A549 (cell line): Measurements from ENCODE around the gene KSR2. TPM values are rescaled to one million over a fixed set of nuclear protein-coding genes. Genes with fewer than 3 reads are reported as not detected.
A peak's percentile ranks its signal among the peaks of the same experiment; 100 is the strongest.
"Not testable (repeated sequence)": the region's sequence is repeated elsewhere in the genome, so short reads cannot be mapped to it uniquely, and the experiment has no call there.

Experiments
- ATAC-seq, 2 experiments: fragments of 200-7000 bp in 1 of 2; fragments of >200 bp in 1 of 2; cut with Nextera tagmentation in 1 of 2; cut with Tn5 transposase in 1 of 2; 3 replicates each; pipeline versions ENCODE4 v1.8.0 to v1.9.1; 2018 to 2020; ENCODE audit warnings: mild to moderate bottlenecking in 1 of 2, moderate library complexity in 1 of 2
- CTCF ChIA-PET: fragments of 300-600 bp; sonication (Branson Sonifier 250); formaldehyde crosslinking; extraction: SDS; loops from one replicate; lab custom pipeline; 2021; ENCODE audit warnings: antibody characterized with exemption, inconsistent platforms; lab: Yijun Ruan, JAX
- POLR2A ChIA-PET: fragments of 350-600 bp; formaldehyde crosslinking; extraction: SDS; loops from one replicate; lab custom pipeline; 2021; ENCODE audit warnings: antibody characterized with exemption, inconsistent platforms; lab: Yijun Ruan, JAX
- DNase-seq, 2 experiments: peaks; one replicate each; pipeline versions ENCODE4 v3.0.0 to v3.0.0-alpha.2; 2011 to 2016; ENCODE audit warnings: low read depth in 1 of 2, low spot score in 1 of 2
- FAIRE-seq: peaks from 2 replicates; lab custom pipeline; 2011; peaks lifted over from hg19 to GRCh38; lab: Jason Lieb, UNC
- H3K27ac ChIP-seq, 2 experiments: fragments of >200 bp; sonication (Bioruptor Twin); formaldehyde crosslinking; 3 replicates each; pipeline ENCODE4 v1.5.1; 2016 to 2017
- H3K4me1 ChIP-seq: fragments of >200 bp; sonication (Bioruptor Twin); formaldehyde crosslinking; 3 replicates; pipeline ENCODE4 v1.6.1; 2016
- H3K4me2 ChIP-seq: fragments of >200 bp; sonication (Bioruptor Twin); formaldehyde crosslinking; 3 replicates; pipeline ENCODE4 v1.6.1; 2016
- H3K4me3 ChIP-seq: fragments of >200 bp; sonication (Bioruptor Twin); formaldehyde crosslinking; 3 replicates; pipeline ENCODE4 v1.5.1; 2016
- H3K9me3 ChIP-seq: fragments of >200 bp; sonication (Bioruptor Twin); formaldehyde crosslinking; 3 replicates; pipeline ENCODE4 v1.6.1; 2016
- CBX8 ChIP-seq: fragments of 200-600 bp; sonication (generic); IDR thresholded peaks from 2 replicates; pipeline ENCODE4 v1.6.1; 2016
- CHD2 ChIP-seq: fragments of 150-350 bp; IDR thresholded peaks from 2 replicates; pipeline ENCODE4 v1.6.1; 2014; ENCODE audit warnings: low read length; ENCODE audit not compliant: partially characterized antibody
- FOSL2 ChIP-seq, 2 experiments: fragments of 450-650 bp in 1 of 2; fragments of >200 bp in 1 of 2; sonication (Bioruptor Twin) in 1 of 2; formaldehyde crosslinking; IDR thresholded peaks; 2 replicates each; pipeline versions ENCODE4 v1.5.0 to v1.6.1; 2016 to 2020; ENCODE audit warnings: mild to moderate bottlenecking in 1 of 2, moderate library complexity in 1 of 2
- HDAC2 ChIP-seq: fragments of 200-600 bp; sonication (generic); IDR thresholded peaks from 2 replicates; pipeline ENCODE4 v1.6.1; 2016
- HOXB13 ChIP-seq: fragments of 250-450 bp; sonication (Bioruptor Pico); IDR thresholded peaks from 2 replicates; pipeline ENCODE4 v1.5.0; 2020; ENCODE audit warnings: low read depth, mild to moderate bottlenecking, moderate library complexity
- JUNB ChIP-seq: fragments of >200 bp; sonication (Bioruptor Twin); formaldehyde crosslinking; IDR thresholded peaks from 2 replicates; pipeline ENCODE4 v1.6.1; 2016
- KDM5A ChIP-seq: fragments of 200-600 bp; sonication (generic); IDR thresholded peaks from 2 replicates; pipeline ENCODE4 v1.6.1; 2016; ENCODE audit warnings: antibody characterized with exemption, mild to moderate bottlenecking
- MAFK ChIP-seq: fragments of 450-650 bp; IDR thresholded peaks from 2 replicates; pipeline ENCODE4 v1.6.1; 2014; ENCODE audit not compliant: partially characterized antibody
- MYC ChIP-seq: IDR thresholded peaks from 2 replicates; pipeline ENCODE4 v1.6.1; 2012; ENCODE audit warnings: mild to moderate bottlenecking, inconsistent platforms, low read length, improper control_type of control experiment, borderline replicate concordance
- NPAS2 ChIP-seq: fragments of 250-450 bp; sonication (Bioruptor Pico); IDR thresholded peaks from 2 replicates; pipeline ENCODE4 v1.8.0; 2022; ENCODE audit warnings: mild to moderate bottlenecking, moderate library complexity, borderline replicate concordance
- PHF8 ChIP-seq: fragments of 200-600 bp; sonication (generic); IDR thresholded peaks from 2 replicates; pipeline ENCODE4 v1.6.1; 2016; ENCODE audit warnings: low read depth, mild to moderate bottlenecking, antibody characterized with exemption, moderate library complexity, borderline replicate concordance
- RAD21 ChIP-seq, 2 experiments: fragments of >200 bp in 1 of 2; sonication (Bioruptor Twin) in 1 of 2; formaldehyde crosslinking in 1 of 2; IDR thresholded peaks in 1 of 2; conservative IDR thresholded peaks in 1 of 2; 2 replicates in 1 of 2; 3 replicates in 1 of 2; pipeline ENCODE4 v1.6.1; 2012 to 2018; ENCODE audit warnings: inconsistent platforms in 1 of 2
- RARB ChIP-seq: fragments of 250-450 bp; sonication (Bioruptor Pico); IDR thresholded peaks from 2 replicates; pipeline ENCODE4 v1.8.0; 2021; ENCODE audit warnings: mild to moderate bottlenecking, moderate library complexity
- RCOR1 ChIP-seq: fragments of 150-350 bp; IDR thresholded peaks from 2 replicates; pipeline ENCODE4 v1.6.1; 2014; ENCODE audit warnings: antibody characterized with exemption, low read length, low read depth
- RFX5 ChIP-seq: fragments of 450-650 bp; IDR thresholded peaks from 2 replicates; pipeline ENCODE4 v1.7.1; 2014; ENCODE audit warnings: antibody characterized with exemption, mild to moderate bottlenecking, moderate library complexity
- ZFP36 ChIP-seq: fragments of 450-650 bp; IDR thresholded peaks from 2 replicates; pipeline ENCODE4 v1.6.1; 2014; ENCODE audit warnings: borderline replicate concordance; ENCODE audit not compliant: partially characterized antibody
- WGBS: methylation state at CpG from one replicate; pipeline ENCODE4 v1.1.6; 2017; ENCODE audit errors: missing lambda C conversion rate; 5-methylcytosine and 5-hydroxymethylcytosine counted together
- polyA plus RNA-seq, 4 experiments: library from polyadenylated mRNA; depleted of rRNA in 3 of 4; stranded (reverse); fragments of >200 nt; fragmentation: RNase III in 1 of 4; extraction: RNeasy Plus Mini Kit Qiagen cat#74134 plus additional on column Dnase treatment in 1 of 4; gene quantifications; 2 replicates in 3 of 4; 3 replicates in 1 of 4; pipeline ENCODE4 v1.2.3, GENCODE V29; 2011 to 2017
- TF ChIP-seq, protein P1 (sequence below): IDR thresholded peaks from 2 replicates; pipeline ENCODE4 v1.6.1; 2012; ENCODE audit warnings: low read depth, borderline replicate concordance
- TF ChIP-seq, protein P2 (sequence below): fragments of 150-350 bp; IDR thresholded peaks from 2 replicates; pipeline ENCODE4 v1.6.1; 2014; ENCODE audit warnings: low read depth, mild to moderate bottlenecking, low read length
- TF ChIP-seq, protein P3 (sequence below): fragments of 200-600 bp; sonication (generic); IDR thresholded peaks from 2 replicates; pipeline ENCODE4 v1.6.1; 2016; ENCODE audit warnings: antibody characterized with exemption, mild to moderate bottlenecking, moderate library complexity

The KSR2 gene
- polyA plus RNA-seq, 2 of the 4 experiments (the other 2 are of a cell fraction): 0.37 to 1.2 TPM

DNA sequence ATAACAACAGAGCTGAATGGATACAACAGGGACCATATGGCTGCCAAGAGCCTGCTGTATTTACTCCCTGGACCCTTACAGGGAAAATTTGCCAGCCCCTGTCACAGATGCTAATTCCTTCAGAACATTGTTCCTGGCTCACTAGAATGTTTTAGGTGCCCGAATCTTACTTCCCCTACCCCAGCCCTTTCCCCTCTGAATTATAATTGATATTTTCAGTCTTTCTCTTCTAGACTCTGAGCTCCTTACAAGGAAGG is 235.3 kb downstream of the KSR2 start:
- ChIA-PET CTCF (no interaction called here), POLR2A (no interaction called here)
- H3K4me1 ChIP-seq: no peaks in the 10 kb centered on the region
- TF ChIP-seq RAD21 (conservative IDR thresholded peaks at IDR 0.05 in 1 of 2, IDR thresholded peaks at IDR 0.05 in 1 of 2) (no peak), MYC (no peak), RARB (CRISPR knock-in tag) (no peak)
- WGBS: 42% methylated on average over 1 of the region's 1 CpG
- H3K4me3 ChIP-seq: no peak overlapping the region
- H3K4me2 ChIP-seq: no peak overlapping the region
- H3K9me3 ChIP-seq: no peaks in the 10 kb centered on the region
- no peak for DNase-seq
- no peak for ATAC-seq
- H3K27ac ChIP-seq: no peak overlapping the region
- no peak for FAIRE-seq

DNA sequence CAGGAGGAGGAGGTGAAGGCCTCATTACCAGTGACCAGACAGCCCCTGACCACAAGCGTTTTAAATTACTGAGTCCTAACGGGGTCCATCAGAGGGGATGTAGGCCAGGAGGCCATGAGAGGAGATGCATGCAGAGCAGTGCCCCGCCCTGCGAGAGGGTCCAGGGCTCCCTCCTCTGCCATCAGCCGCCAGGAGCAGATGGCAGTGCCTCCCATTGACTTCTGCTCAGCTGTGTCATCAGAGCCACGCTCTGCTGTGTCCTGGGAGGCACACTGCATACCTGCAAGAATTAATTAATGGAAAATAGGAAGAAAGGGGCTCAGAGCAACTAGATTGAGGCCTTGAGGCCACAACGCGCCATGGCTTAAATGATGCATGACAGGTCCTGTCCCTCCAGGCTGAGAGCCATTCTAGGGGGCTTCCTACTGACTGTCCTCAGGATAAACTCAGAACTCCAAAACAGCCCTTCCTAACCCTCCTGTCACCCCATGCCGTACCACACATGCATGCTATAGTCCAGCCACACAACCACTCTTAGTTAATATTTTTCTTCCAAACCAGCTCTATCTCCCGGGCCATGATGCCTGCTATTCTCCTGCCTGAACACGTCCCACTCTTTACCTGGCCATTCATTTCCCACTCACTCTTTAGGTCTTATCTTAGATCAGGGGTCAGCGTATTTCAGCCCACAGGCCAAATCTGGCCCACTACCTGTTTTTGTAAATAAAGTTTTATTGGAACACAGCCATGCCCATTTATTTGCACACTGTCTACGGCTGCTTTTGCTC is 235.8 kb downstream of the KSR2 start:
- no peak overlapping the region for H3K4me2 ChIP-seq
- ATAC-seq (no peak), FAIRE-seq (no peak), DNase-seq (no peak)
- H3K4me1 ChIP-seq: no peaks in the 10 kb centered on the region
- H3K9me3 ChIP-seq: no peaks in the 10 kb centered on the region
- H3K27ac ChIP-seq: no peak overlapping the region
- ChIA-PET POLR2A (no interaction called here), CTCF (no interaction called here)
- H3K4me3 ChIP-seq: no peak overlapping the region
- TF ChIP-seq HOXB13 (no peak), PHF8 (no peak)
- TF ChIP-seq, all 56 proteins: peak for 0
- 87% methylated on average over 13 of the region's 13 CpGs for WGBS

DNA sequence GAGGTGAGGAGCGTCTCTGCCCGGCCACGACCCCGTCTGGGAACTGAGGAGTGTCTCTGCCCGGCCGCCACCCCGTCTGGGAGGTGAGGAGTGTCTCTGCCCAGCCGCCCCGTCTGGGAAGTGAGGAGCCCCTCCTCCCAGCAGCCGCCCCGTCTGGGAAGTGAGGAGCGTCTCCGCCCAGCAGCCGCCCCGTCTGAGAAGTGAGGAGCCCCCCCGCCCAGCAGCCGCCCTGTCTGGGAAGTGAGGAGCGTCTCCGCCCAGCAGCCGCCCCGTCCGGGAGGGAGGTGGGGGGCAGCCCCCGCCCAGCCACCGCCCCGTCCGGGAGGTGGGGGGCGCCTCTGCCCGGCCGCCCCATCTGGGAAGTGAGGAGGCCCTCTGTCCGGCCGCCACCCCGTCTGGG is 237.7 kb downstream of the KSR2 start:
- H3K4me3 ChIP-seq, DNase-seq, H3K4me2 ChIP-seq, FAIRE-seq, H3K4me1 ChIP-seq, CTCF ChIA-PET, POLR2A ChIA-PET, ATAC-seq, H3K27ac ChIP-seq, H3K9me3 ChIP-seq: not testable (repeated sequence)
- 71% methylated on average over 6 of the region's 32 CpGs for WGBS

- Histone ChIP-seq H3K4me2 (no peak overlapping the region), H3K27ac (no peak overlapping the region), H3K9me3 (no peaks in the 10 kb centered on the region), H3K4me3 (no peak overlapping the region), H3K4me1 (peaks cover 3% of the 10 kb centered on the region; the same call in 1 of the 3 replicates)
- CTCF ChIA-PET: interaction anchor here (0.7 to 1.5 kb wide), 4 partner anchors 17 to 110 kb away, joined by 3 to 7 read pairs (median 4); no protein-coding TSS in a partner anchor
- no peak for TF ChIP-seq RFX5
- TF ChIP-seq HDAC2: no peak
- no peak for TF ChIP-seq KDM5A
- TF ChIP-seq CHD2: no peak
- no peak for TF ChIP-seq FOSL2 (IDR thresholded peaks at IDR 0.05)
- no peak for TF ChIP-seq FOSL2 (CRISPR knock-in tag; IDR thresholded peaks at IDR 0.05)
- TF ChIP-seq, protein P1, sequence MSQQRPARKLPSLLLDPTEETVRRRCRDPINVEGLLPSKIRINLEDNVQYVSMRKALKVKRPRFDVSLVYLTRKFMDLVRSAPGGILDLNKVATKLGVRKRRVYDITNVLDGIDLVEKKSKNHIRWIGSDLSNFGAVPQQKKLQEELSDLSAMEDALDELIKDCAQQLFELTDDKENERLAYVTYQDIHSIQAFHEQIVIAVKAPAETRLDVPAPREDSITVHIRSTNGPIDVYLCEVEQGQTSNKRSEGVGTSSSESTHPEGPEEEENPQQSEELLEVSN: no peak
- TF ChIP-seq ZFP36: no peak
- TF ChIP-seq NPAS2: no peak
- no peak for TF ChIP-seq MAFK
- ATAC-seq: peak in 1 of 2 experiments; percentile 32; a peak in 1 of 6 replicates
- 10% methylated on average over 1 of the region's 1 CpG for WGBS
- POLR2A ChIA-PET: no interaction called here
- no peak for DNase-seq
- no peak for FAIRE-seq
These were observed 241.5 kb downstream of the KSR2 start for GRCh38 chr12:117727301-117727700.

DNA sequence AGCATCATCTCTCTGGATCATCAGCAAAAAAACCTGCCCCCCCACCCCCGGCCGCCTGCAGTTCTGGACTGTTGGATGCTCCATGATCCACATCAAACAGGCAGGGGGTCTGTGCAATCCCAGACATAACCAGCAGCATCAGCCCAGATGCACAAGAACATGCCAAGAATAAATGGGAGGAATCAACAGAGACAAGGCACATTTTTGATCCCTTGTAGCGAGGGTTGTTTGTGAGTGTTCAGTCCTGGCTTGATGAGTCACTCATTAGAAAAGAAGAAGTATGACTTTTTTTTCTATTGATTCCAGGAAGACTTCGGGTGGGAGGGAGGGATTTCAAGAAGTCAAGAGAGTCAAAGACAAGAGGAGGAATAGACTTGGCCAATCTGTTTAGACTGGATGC is 244.2 kb downstream of the KSR2 start:
- WGBS: 56% methylated on average over 3 of the region's 4 CpGs
- H3K4me3 ChIP-seq: no peak overlapping the region
- no peak overlapping the region for H3K4me2 ChIP-seq
- CTCF ChIA-PET: no interaction called here
- H3K9me3 ChIP-seq: no peaks in the 10 kb centered on the region
- ATAC-seq: 0 out of 6 replicates have a peak, but pooled peaks of 1 of the 2 experiments have one; percentile 33
- H3K4me1 ChIP-seq: peaks cover 3% of the 10 kb centered on the region; the same call in 1 of the 3 replicates
- POLR2A ChIA-PET: no interaction called here
- FAIRE-seq: no peak
- no peak overlapping the region for H3K27ac ChIP-seq
- DNase-seq: no peak
- TF ChIP-seq HOXB13 (no peak), JUNB (no peak), CBX8 (no peak), RCOR1 (no peak), RAD21 (conservative IDR thresholded peaks at IDR 0.05 in 1 of 2, IDR thresholded peaks at IDR 0.05 in 1 of 2) (no peak), PHF8 (no peak)
- TF ChIP-seq, protein P2, sequence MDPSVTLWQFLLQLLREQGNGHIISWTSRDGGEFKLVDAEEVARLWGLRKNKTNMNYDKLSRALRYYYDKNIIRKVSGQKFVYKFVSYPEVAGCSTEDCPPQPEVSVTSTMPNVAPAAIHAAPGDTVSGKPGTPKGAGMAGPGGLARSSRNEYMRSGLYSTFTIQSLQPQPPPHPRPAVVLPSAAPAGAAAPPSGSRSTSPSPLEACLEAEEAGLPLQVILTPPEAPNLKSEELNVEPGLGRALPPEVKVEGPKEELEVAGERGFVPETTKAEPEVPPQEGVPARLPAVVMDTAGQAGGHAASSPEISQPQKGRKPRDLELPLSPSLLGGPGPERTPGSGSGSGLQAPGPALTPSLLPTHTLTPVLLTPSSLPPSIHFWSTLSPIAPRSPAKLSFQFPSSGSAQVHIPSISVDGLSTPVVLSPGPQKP: no peak
- TF ChIP-seq, protein P3, sequence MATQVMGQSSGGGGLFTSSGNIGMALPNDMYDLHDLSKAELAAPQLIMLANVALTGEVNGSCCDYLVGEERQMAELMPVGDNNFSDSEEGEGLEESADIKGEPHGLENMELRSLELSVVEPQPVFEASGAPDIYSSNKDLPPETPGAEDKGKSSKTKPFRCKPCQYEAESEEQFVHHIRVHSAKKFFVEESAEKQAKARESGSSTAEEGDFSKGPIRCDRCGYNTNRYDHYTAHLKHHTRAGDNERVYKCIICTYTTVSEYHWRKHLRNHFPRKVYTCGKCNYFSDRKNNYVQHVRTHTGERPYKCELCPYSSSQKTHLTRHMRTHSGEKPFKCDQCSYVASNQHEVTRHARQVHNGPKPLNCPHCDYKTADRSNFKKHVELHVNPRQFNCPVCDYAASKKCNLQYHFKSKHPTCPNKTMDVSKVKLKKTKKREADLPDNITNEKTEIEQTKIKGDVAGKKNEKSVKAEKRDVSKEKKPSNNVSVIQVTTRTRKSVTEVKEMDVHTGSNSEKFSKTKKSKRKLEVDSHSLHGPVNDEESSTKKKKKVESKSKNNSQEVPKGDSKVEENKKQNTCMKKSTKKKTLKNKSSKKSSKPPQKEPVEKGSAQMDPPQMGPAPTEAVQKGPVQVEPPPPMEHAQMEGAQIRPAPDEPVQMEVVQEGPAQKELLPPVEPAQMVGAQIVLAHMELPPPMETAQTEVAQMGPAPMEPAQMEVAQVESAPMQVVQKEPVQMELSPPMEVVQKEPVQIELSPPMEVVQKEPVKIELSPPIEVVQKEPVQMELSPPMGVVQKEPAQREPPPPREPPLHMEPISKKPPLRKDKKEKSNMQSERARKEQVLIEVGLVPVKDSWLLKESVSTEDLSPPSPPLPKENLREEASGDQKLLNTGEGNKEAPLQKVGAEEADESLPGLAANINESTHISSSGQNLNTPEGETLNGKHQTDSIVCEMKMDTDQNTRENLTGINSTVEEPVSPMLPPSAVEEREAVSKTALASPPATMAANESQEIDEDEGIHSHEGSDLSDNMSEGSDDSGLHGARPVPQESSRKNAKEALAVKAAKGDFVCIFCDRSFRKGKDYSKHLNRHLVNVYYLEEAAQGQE: no peak
- TF ChIP-seq, protein P1: no peak
